ENCODE measurements around the gene MAP1LC3B. TPM values are rescaled to one million over a fixed set of nuclear protein-coding genes. Genes with fewer than 3 reads are reported as not detected.
A peak's percentile ranks its signal among the peaks of the same experiment; 100 is the strongest.

Gene MAP1LC3B
- total RNA-seq, 1 donor from 2014 or later: 64.5 TPM

GRCh38 chr16:87344165-87344930 lies 47.8 kb upstream of the MAP1LC3B start:
- H3K27me3 ChIP-seq (ENCODE audit: low read depth): no peaks in the 10 kb centered on the region
- peaks cover 7% of the 10 kb centered on the region for H3K4me1 ChIP-seq
- H3K9me3 ChIP-seq: no peaks in the 10 kb centered on the region
- no peak for TF ChIP-seq CTCF (IDR thresholded peaks at IDR 0.05)
- H3K4me3 ChIP-seq: no peak overlapping the region
- DNase-seq: no peak
- peaks cover 65% of the 10 kb centered on the region for H3K36me3 ChIP-seq
- H3K27ac ChIP-seq: peak overlapping the region; percentile 71
- ATAC-seq: no peak
- intact Hi-C loops (cut with DNase I): no loop called here

- Histone ChIP-seq H3K9me3 (no peaks in the 10 kb centered on the region), H3K27me3 (ENCODE audit: low read depth) (no peaks in the 10 kb centered on the region), H3K4me1 (peaks cover 7% of the 10 kb centered on the region), H3K27ac (peak overlapping the region; percentile 71), H3K4me3 (peak overlapping the region; percentile 1), H3K36me3 (peaks cover 58% of the 10 kb centered on the region)
- ATAC-seq (peak; percentile 71 to 73), DNase-seq (peak; percentile 65)
- intact Hi-C loops (cut with DNase I): no loop called here
- no peak for TF ChIP-seq CTCF (IDR thresholded peaks at IDR 0.05)
Observed at GRCh38 chr16:87344931-87345631, 47.1 kb upstream of the MAP1LC3B start.

- intact Hi-C loops (cut with DNase I): no loop called here
- Histone ChIP-seq H3K4me1 (peaks cover 7% of the 10 kb centered on the region), H3K27me3 (ENCODE audit: low read depth) (no peaks in the 10 kb centered on the region), H3K4me3 (no peak overlapping the region), H3K36me3 (peaks cover 54% of the 10 kb centered on the region), H3K9me3 (no peaks in the 10 kb centered on the region), H3K27ac (peak overlapping the region; percentile 44)
- no peak for TF ChIP-seq CTCF (IDR thresholded peaks at IDR 0.05)
- ATAC-seq (no peak), DNase-seq (no peak)
Observed at GRCh38 chr16:87345726-87346424, 46.3 kb upstream of the MAP1LC3B start.

- DNase-seq: no peak
- Histone ChIP-seq H3K27me3 (ENCODE audit: low read depth) (no peaks in the 10 kb centered on the region), H3K4me1 (peaks cover 7% of the 10 kb centered on the region), H3K36me3 (peaks cover 50% of the 10 kb centered on the region), H3K9me3 (no peaks in the 10 kb centered on the region), H3K4me3 (no peak overlapping the region), H3K27ac (no peak overlapping the region)
- TF ChIP-seq CTCF (IDR thresholded peaks at IDR 0.05): no peak
- no peak for ATAC-seq
- intact Hi-C loops (cut with DNase I): no loop called here
Observed at GRCh38 chr16:87346517-87347060, 45.5 kb upstream of the MAP1LC3B start.

GRCh38 chr16:87347932-87348615 lies 44.1 kb upstream of the MAP1LC3B start:
- DNase-seq (no peak), ATAC-seq (no peak)
- TF ChIP-seq CTCF (IDR thresholded peaks at IDR 0.05): no peak

More at GRCh38 chr16:87347932-87348615, 44.1 kb upstream of the MAP1LC3B start:
- peaks cover 42% of the 10 kb centered on the region for H3K36me3 ChIP-seq
- no peak overlapping the region for H3K27ac ChIP-seq
- intact Hi-C loops (cut with DNase I): no loop called here
- H3K4me1 ChIP-seq: peaks cover 7% of the 10 kb centered on the region
- H3K9me3 ChIP-seq: no peaks in the 10 kb centered on the region
- no peak overlapping the region for H3K4me3 ChIP-seq
- no peaks in the 10 kb centered on the region for H3K27me3 ChIP-seq (ENCODE audit: low read depth)

Measured in lower lobe of right lung (tissue), 2 donors.